ENCODE data around the gene SPPL3. TPM values are rescaled to one million over a fixed set of nuclear protein-coding genes. Genes with fewer than 3 reads are reported as not detected.

Gene SPPL3
- total RNA-seq, 1 donor from 2014 or later: 20.4 TPM

DNA sequence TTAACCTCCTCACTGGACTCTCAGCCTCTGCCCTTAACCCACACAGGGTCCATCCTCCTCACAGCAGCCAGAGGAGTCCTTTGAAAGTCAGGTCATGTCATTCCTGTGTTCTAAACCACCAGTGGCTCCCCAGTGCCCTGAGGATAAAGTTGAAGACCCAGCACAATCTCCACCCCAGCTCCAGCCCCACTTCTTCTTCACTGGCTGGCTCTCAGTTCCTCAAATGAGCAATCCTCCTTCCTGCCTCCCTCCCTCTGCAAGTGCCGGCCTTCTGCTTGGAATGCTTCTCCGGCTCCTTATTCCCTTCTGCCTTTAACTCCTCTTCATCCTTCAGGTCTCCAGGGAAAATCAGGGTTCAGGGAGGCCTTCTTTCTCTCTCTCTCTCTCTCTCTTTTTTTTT, 32.0 kb upstream of the SPPL3 start:
- intact Hi-C loops (cut with DNase I): no loop called here
- H3K27ac ChIP-seq: no peak overlapping the region
- H3K4me3 ChIP-seq: no peak overlapping the region
- DNase-seq (ENCODE audit: low spot score in 2 of 2): no peak
- TF ChIP-seq, protein P1, sequence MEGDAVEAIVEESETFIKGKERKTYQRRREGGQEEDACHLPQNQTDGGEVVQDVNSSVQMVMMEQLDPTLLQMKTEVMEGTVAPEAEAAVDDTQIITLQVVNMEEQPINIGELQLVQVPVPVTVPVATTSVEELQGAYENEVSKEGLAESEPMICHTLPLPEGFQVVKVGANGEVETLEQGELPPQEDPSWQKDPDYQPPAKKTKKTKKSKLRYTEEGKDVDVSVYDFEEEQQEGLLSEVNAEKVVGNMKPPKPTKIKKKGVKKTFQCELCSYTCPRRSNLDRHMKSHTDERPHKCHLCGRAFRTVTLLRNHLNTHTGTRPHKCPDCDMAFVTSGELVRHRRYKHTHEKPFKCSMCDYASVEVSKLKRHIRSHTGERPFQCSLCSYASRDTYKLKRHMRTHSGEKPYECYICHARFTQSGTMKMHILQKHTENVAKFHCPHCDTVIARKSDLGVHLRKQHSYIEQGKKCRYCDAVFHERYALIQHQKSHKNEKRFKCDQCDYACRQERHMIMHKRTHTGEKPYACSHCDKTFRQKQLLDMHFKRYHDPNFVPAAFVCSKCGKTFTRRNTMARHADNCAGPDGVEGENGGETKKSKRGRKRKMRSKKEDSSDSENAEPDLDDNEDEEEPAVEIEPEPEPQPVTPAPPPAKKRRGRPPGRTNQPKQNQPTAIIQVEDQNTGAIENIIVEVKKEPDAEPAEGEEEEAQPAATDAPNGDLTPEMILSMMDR (IDR thresholded peaks at IDR 0.05): no peak
- H3K9me3 ChIP-seq: no peaks in the 10 kb centered on the region
- H3K27me3 ChIP-seq: no peaks in the 10 kb centered on the region
- H3K4me1 ChIP-seq: no peaks in the 10 kb centered on the region
- H3K36me3 ChIP-seq: no peaks in the 10 kb centered on the region

DNA sequence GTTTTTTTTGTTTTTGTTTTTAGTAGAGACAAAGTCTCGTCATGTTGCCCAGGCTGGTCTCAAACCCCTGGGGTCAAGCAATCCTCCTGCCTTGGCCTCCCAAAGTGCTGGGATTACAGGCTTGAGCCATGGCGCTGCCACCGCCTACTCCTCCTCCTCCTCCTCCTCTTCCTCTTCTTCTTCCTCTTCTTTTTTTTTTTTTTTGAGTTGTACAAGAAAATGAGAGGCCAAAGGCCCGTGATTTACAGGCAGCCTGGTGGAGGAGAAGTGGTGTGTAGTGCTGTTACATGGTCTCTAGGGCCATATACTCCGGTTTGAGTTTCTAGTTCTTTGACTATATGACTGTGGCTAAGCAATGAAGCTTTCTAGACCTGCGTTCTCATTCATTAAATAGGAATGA, 29.6 kb upstream of the SPPL3 start:
- intact Hi-C loops (cut with DNase I): no loop called here
- H3K36me3 ChIP-seq: no peaks in the 10 kb centered on the region
- no peak overlapping the region for H3K27ac ChIP-seq
- H3K27me3 ChIP-seq: no peaks in the 10 kb centered on the region
- TF ChIP-seq, protein P1 (IDR thresholded peaks at IDR 0.05): no peak
- no peaks in the 10 kb centered on the region for H3K9me3 ChIP-seq
- no peak for DNase-seq (ENCODE audit: low spot score in 2 of 2)
- H3K4me3 ChIP-seq: no peak overlapping the region
- no peaks in the 10 kb centered on the region for H3K4me1 ChIP-seq

DNA sequence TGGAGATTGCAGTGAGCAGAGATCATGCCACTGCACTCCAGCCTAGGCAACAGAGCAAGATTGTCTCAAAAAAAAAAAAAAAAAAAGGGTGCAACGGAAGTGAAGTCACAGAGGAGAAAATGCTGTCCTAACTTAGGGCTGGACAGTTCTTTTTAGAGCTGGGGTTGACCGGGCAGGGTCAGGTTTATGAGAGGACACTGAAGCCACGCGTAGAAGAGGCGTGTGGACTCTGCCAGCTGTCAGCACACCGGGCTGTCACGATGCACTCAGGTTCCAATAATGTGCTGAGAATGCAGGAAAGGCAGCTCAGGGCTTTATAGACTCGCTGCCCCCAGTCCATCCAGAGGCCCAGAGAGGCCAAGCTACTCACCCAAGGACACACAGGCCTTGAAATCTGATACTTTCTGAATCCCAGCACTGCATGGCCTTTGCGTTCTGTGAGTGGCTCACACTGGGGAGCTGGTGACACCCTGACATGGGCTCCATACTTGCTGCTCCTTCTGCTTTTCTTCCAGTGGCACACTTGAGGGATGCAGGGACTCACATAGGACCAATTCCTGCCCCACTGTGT, 28.9 kb upstream of the SPPL3 start:
- no peaks in the 10 kb centered on the region for H3K9me3 ChIP-seq
- DNase-seq (ENCODE audit: low spot score in 2 of 2): no peak
- intact Hi-C loops (cut with DNase I): no loop called here
- no peaks in the 10 kb centered on the region for H3K27me3 ChIP-seq
- no peaks in the 10 kb centered on the region for H3K36me3 ChIP-seq
- no peaks in the 10 kb centered on the region for H3K4me1 ChIP-seq
- TF ChIP-seq, protein P1 (IDR thresholded peaks at IDR 0.05): no peak
- H3K27ac ChIP-seq: no peak overlapping the region
- no peak overlapping the region for H3K4me3 ChIP-seq

DNA sequence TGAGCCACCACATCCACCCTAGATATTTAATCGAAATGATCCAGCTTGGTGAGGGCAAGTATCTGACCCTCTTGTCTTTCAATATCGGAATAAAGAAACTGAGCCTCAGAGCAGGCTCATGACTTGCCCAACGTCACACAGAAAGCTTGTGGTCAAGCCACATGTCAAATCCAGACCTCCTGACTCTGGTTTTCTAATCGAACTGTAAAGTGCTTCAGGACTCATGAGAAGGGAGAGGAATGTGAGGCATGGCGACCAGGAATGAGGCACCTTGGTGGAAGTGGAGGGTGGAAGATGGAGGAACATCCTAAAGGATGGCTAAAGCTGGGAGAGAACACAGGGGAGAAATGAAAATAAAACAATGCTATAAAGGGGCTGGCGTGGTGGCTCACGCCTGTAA, 27.9 kb upstream of the SPPL3 start:
- TF ChIP-seq, protein P1 (IDR thresholded peaks at IDR 0.05): no peak
- H3K27me3 ChIP-seq: no peaks in the 10 kb centered on the region
- no peaks in the 10 kb centered on the region for H3K4me1 ChIP-seq
- intact Hi-C loops (cut with DNase I): no loop called here
- no peak overlapping the region for H3K4me3 ChIP-seq
- H3K36me3 ChIP-seq: no peaks in the 10 kb centered on the region
- no peaks in the 10 kb centered on the region for H3K9me3 ChIP-seq
- no peak for DNase-seq (ENCODE audit: low spot score in 2 of 2)
- H3K27ac ChIP-seq: no peak overlapping the region

DNA sequence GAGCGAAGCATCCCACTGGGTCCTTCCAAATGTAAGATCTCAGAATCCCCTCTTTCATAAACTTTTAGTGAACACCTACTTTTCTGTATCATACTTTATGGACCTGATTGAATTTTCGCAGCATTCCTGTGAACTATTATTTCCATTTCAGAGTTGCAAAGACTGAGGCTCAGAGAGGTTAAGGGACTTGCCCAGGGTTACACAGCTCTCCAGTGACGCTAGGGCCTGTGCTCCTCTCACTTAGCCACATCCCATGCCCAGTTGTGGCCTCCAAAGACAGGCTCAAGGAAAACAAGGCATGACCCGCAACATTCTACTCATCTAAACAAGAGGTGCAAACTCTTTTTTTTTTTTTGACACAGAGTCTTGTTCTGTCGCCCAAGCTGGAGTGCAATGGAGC, 25.9 kb upstream of the SPPL3 start:
- Histone ChIP-seq H3K9me3 (no peaks in the 10 kb centered on the region), H3K27me3 (no peaks in the 10 kb centered on the region), H3K4me1 (no peaks in the 10 kb centered on the region), H3K27ac (no peak overlapping the region), H3K4me3 (no peak overlapping the region), H3K36me3 (no peaks in the 10 kb centered on the region)
- TF ChIP-seq, protein P1 (IDR thresholded peaks at IDR 0.05): no peak
- intact Hi-C loops (cut with DNase I): no loop called here
- no peak for DNase-seq (ENCODE audit: low spot score in 2 of 2)

Measured in ascending aorta (tissue), 2 donors.